Measurements from ENCODE around the gene CFAP20DC. TPM values are rescaled to one million over a fixed set of nuclear protein-coding genes. Genes with fewer than 3 reads are reported as not detected.

The CFAP20DC gene
- total and polyA plus RNA-seq, 4 donors = 0.98 to 2.1 (median 1.5) TPM

GRCh38 chr3:58884453-58884852 lies 165.4 kb downstream of the CFAP20DC start:
- H3K27me3 ChIP-seq (ENCODE audit: control insufficient read depth in 4 of 4, insufficient read depth in 4 of 4, low read length in 3 of 4) = no peaks in the 10 kb centered on the region
- no peaks in the 10 kb centered on the region for H3K36me3 ChIP-seq (ENCODE audit: control insufficient read depth in 4 of 4, insufficient read depth in 3 of 4, low read depth in 1 of 4, low read length in 3 of 4)
- DNase-seq (ENCODE audit: low spot score) = no peak
- no peaks in the 10 kb centered on the region for H3K4me1 ChIP-seq (ENCODE audit: control insufficient read depth in 4 of 4, insufficient read depth in 4 of 4, low read length in 3 of 4)
- 91% methylated on average over 5 of the region's 5 CpGs for WGBS
- H3K27ac ChIP-seq (ENCODE audit: low read depth in 1 of 2, low read length in 2 of 2) = no peak overlapping the region
- TF ChIP-seq EGR1 (IDR thresholded peaks at IDR 0.05; ENCODE audit: low read depth in 2 of 2) (no peak), FOXA2 (IDR thresholded peaks at IDR 0.05) (no peak), HNF4G (IDR thresholded peaks at IDR 0.05) (no peak), GABPA (IDR thresholded peaks at IDR 0.05 in 1 of 2, conservative IDR thresholded peaks at IDR 0.05 in 1 of 2) (no peak), NR2F2 (IDR thresholded peaks at IDR 0.05) (no peak)
- no peak overlapping the region for H3K9ac ChIP-seq (ENCODE audit: low read depth in 1 of 2, low read length in 2 of 2)
- no peak overlapping the region for H3K4me3 ChIP-seq (ENCODE audit: low read depth in 1 of 3, low read length in 3 of 3)
- H3K9me3 ChIP-seq (ENCODE audit: control insufficient read depth in 4 of 4, low read length in 3 of 4) = no peaks in the 10 kb centered on the region

- H3K27me3 ChIP-seq (ENCODE audit: control insufficient read depth in 4 of 4, insufficient read depth in 4 of 4, low read length in 3 of 4) = no peaks in the 10 kb centered on the region
- H3K4me3 ChIP-seq (ENCODE audit: low read depth in 1 of 3, low read length in 3 of 3) = no peak overlapping the region
- H3K4me1 ChIP-seq (ENCODE audit: control insufficient read depth in 4 of 4, insufficient read depth in 4 of 4, low read length in 3 of 4) = no peaks in the 10 kb centered on the region
- 87% methylated on average over 1 of the region's 1 CpG for whole genome bisulfite sequencing
- H3K36me3 ChIP-seq (ENCODE audit: control insufficient read depth in 4 of 4, insufficient read depth in 3 of 4, low read depth in 1 of 4, low read length in 3 of 4) = no peaks in the 10 kb centered on the region
- TF ChIP-seq JUND (IDR thresholded peaks at IDR 0.05) (no peak), MAX (IDR thresholded peaks at IDR 0.05) (no peak), FOXA1 (IDR thresholded peaks at IDR 0.05) (no peak), FOXA2 (IDR thresholded peaks at IDR 0.05) (no peak), HNF4G (IDR thresholded peaks at IDR 0.05) (no peak), HNF4A (conservative IDR thresholded peaks at IDR 0.05) (no peak), SP1 (IDR thresholded peaks at IDR 0.05) (no peak), REST (IDR thresholded peaks at IDR 0.05) (no peak), YY1 (IDR thresholded peaks at IDR 0.05) (no peak), ZBTB33 (IDR thresholded peaks at IDR 0.05) (no peak), RAD21 (IDR thresholded peaks at IDR 0.05) (no peak), TAF1 (conservative IDR thresholded peaks at IDR 0.05) (no peak), CTCF (IDR thresholded peaks at IDR 0.05; ENCODE audit: low read depth, low read length, missing input control) (no peak), RXRA (IDR thresholded peaks at IDR 0.05) (no peak), EGR1 (IDR thresholded peaks at IDR 0.05; ENCODE audit: low read depth in 2 of 2) (no peak), GABPA (IDR thresholded peaks at IDR 0.05 in 1 of 2, conservative IDR thresholded peaks at IDR 0.05 in 1 of 2) (no peak), NR2F2 (IDR thresholded peaks at IDR 0.05) (no peak)
- H3K9me3 ChIP-seq (ENCODE audit: control insufficient read depth in 4 of 4, low read length in 3 of 4) = no peaks in the 10 kb centered on the region
- DNase-seq (ENCODE audit: low spot score) = no peak
- no peak overlapping the region for H3K27ac ChIP-seq (ENCODE audit: low read depth in 1 of 2, low read length in 2 of 2)
- no peak overlapping the region for H3K9ac ChIP-seq (ENCODE audit: low read depth in 1 of 2, low read length in 2 of 2)
Measured at GRCh38 chr3:58880182-58880581, 169.6 kb downstream of the CFAP20DC start.
